ENCODE results near the gene RAP1B.
"Not testable (repeated sequence)": the region's sequence is repeated elsewhere in the genome, so short reads cannot be mapped to it uniquely, and the experiment has no call there.

RAP1B gene

GRCh38 chr12:68638171-68638570, 27.5 kb downstream of the RAP1B start:
- DNase-seq: no peak

- DNase-seq: no peak
These were observed 28.2 kb downstream of the RAP1B start for GRCh38 chr12:68638721-68639395.

GRCh38 chr12:68639396-68639767, 28.7 kb downstream of the RAP1B start:
- DNase-seq: no peak

- DNase-seq: no peak
These were observed 30.4 kb downstream of the RAP1B start for GRCh38 chr12:68641138-68641537.

- DNase-seq: no peak
These were observed 35.8 kb downstream of the RAP1B start for GRCh38 chr12:68646484-68646883.

GRCh38 chr12:68647507-68647906, 36.8 kb downstream of the RAP1B start:
- DNase-seq: no peak

- no peak for DNase-seq
These were observed 37.5 kb downstream of the RAP1B start for GRCh38 chr12:68648179-68648578.

- no peak for DNase-seq
These were observed 54.4 kb downstream of the RAP1B start for GRCh38 chr12:68665016-68665569.

GRCh38 chr12:68667291-68667690, 56.6 kb downstream of the RAP1B start:
- DNase-seq: no peak

- no peak for DNase-seq
These were observed 57.2 kb downstream of the RAP1B start for GRCh38 chr12:68667896-68668295.

- no peak for DNase-seq
These were observed 60.5 kb downstream of the RAP1B start for GRCh38 chr12:68671179-68671578.

GRCh38 chr12:68673788-68674187, 63.1 kb downstream of the RAP1B start:
- DNase-seq: no peak

- DNase-seq: no peak
These were observed 63.7 kb downstream of the RAP1B start for GRCh38 chr12:68674376-68674775.

GRCh38 chr12:68675101-68675842, 64.6 kb downstream of the RAP1B start:
- no peak for DNase-seq

GRCh38 chr12:68676854-68677253, 66.2 kb downstream of the RAP1B start:
- not testable (repeated sequence) for DNase-seq

GRCh38 chr12:68686262-68686594, 75.5 kb downstream of the RAP1B start:
- DNase-seq: no peak

- peak; percentile 97 for DNase-seq
These were observed 76.2 kb downstream of the RAP1B start, which contains the start of gene NUP107 for GRCh38 chr12:68686595-68687521. Gene NUP107 (plus strand): TSS chr12:68686978. CDS start chr12:68687066, 88 bp downstream.

GRCh38 chr12:68695454-68695853, 84.8 kb downstream of the RAP1B start:
- no peak for DNase-seq

- no peak for DNase-seq
These were observed 88.8 kb downstream of the RAP1B start for GRCh38 chr12:68699486-68699885.
